K562 (cell line): Measurements from ENCODE around the gene NMUR2. TPM values are rescaled to one million over a fixed set of nuclear protein-coding genes. Genes with fewer than 3 reads are reported as not detected.

Source experiments
- ATAC-seq: fragments of 200-7000 bp; cut with Tn5 transposase; 3 replicates; pipeline ENCODE4 v1.9.1; 2020; ENCODE audit warnings: moderate library complexity
- BruUV-seq: library from RNA; stranded (reverse); fragments of 400-500 nt; replicated peaks from 2 replicates; lab custom pipeline; 2021; lab: Mats Ljungman, UMichigan
- CTCF ChIA-PET: fragments of 300-600 bp; formaldehyde crosslinking; extraction: SDS; loops from one replicate; lab custom pipeline; 2021; ENCODE audit warnings: low intra/inter-chr PET ratio; lab: Yijun Ruan, JAX
- POLR2A ChIA-PET: fragments of 300-600, 350-650 bp; sonication (Branson Sonifier 250); formaldehyde crosslinking; extraction: SDS; loops from one replicate; lab custom pipeline; 2021; ENCODE audit warnings: antibody characterized with exemption, inconsistent platforms; lab: Yijun Ruan, JAX
- DNase-seq, 4 experiments: peaks; one replicate each; pipeline versions ENCODE4 v3.0.0 to v3.0.0-alpha.2; 2011 to 2018; ENCODE audit warnings: low spot score in 3 of 4, mixed read lengths in 3 of 4; ENCODE audit errors: extremely low read depth in 1 of 4
- FAIRE-seq: peaks from 2 replicates; lab custom pipeline; 2011; peaks lifted over from hg19 to GRCh38; lab: Jason Lieb, UNC
- H2AFZ ChIP-seq: 2 replicates; pipeline ENCODE4 v1.6.0; 2011; ENCODE audit warnings: low read depth, low read length, control low read depth, inconsistent platforms
- H3K27ac ChIP-seq: fragments of 200-600 bp; 3 replicates; pipeline ENCODE4 v1.8.0; 2011; ENCODE audit warnings: low read depth, mild to moderate bottlenecking, control low read depth, inconsistent platforms, low read length, moderate library complexity, mixed read lengths; ENCODE audit errors: extremely low read depth
- H3K27me3 ChIP-seq, 2 experiments: fragments of 300-600 bp in 1 of 2; 2 replicates in 1 of 2; 3 replicates in 1 of 2; pipeline versions ENCODE4 v1.6.0 to v1.8.0; 2011; ENCODE audit warnings: inconsistent platforms in 2 of 2, low read length in 2 of 2, mild to moderate bottlenecking in 1 of 2, mixed read lengths in 1 of 2, moderate library complexity in 1 of 2; ENCODE audit not compliant: control insufficient read depth in 2 of 2, insufficient read depth in 2 of 2
- H3K36me3 ChIP-seq: fragments of 300-600 bp; 3 replicates; pipeline ENCODE4 v1.8.0; 2011; ENCODE audit warnings: mild to moderate bottlenecking, low read length, inconsistent platforms; ENCODE audit not compliant: control insufficient read depth, insufficient read depth
- H3K4me1 ChIP-seq, 2 experiments: fragments of 200-600 bp in 1 of 2; replicated peaks in 1 of 2; 2 replicates in 1 of 2; 3 replicates in 1 of 2; pipeline versions ENCODE4 v1.5.1 to v1.8.0; 2011; ENCODE audit warnings: inconsistent platforms in 2 of 2, low read length in 2 of 2, mild to moderate bottlenecking in 1 of 2, mixed read lengths in 1 of 2, moderate library complexity in 1 of 2; ENCODE audit not compliant: control insufficient read depth in 2 of 2, insufficient read depth in 2 of 2
- H3K4me2 ChIP-seq: 2 replicates; pipeline ENCODE4 v1.6.1; 2011; ENCODE audit warnings: low read length, control low read depth, inconsistent platforms, mixed read lengths; ENCODE audit not compliant: insufficient read depth
- H3K4me3 ChIP-seq: fragments of 200-600 bp; sonication (generic), shearing (Covaris generic); 2 replicates; pipeline ENCODE4 v1.5.1; 2016; ENCODE audit warnings: control low read depth, inconsistent platforms
- H3K79me2 ChIP-seq: fragments of 200-600 bp; 3 replicates; pipeline ENCODE4 v1.8.0; 2011; ENCODE audit warnings: low read length, inconsistent platforms; ENCODE audit not compliant: control insufficient read depth, insufficient read depth
- H3K9ac ChIP-seq, 2 experiments: 2 replicates each; pipeline versions ENCODE4 v1.6.0 to v1.6.1; 2011; ENCODE audit warnings: low read depth in 2 of 2, low read length in 2 of 2, control low read depth in 1 of 2, inconsistent platforms in 1 of 2, mild to moderate bottlenecking in 1 of 2, mixed read lengths in 1 of 2; ENCODE audit not compliant: insufficient read depth in 1 of 2
- H3K9me1 ChIP-seq: one replicate; pipeline ENCODE4 v1.6.0; 2011; ENCODE audit warnings: inconsistent platforms, mild to moderate bottlenecking, low read length, moderate library complexity; ENCODE audit not compliant: control insufficient read depth, insufficient read depth
- H3K9me3 ChIP-seq: replicated peaks from 2 replicates; pipeline ENCODE4 v1.5.1; 2011; ENCODE audit warnings: low read depth, low read length, inconsistent platforms; ENCODE audit not compliant: control insufficient read depth, insufficient read depth
- H4K20me1 ChIP-seq: replicated peaks from 2 replicates; pipeline ENCODE4 v1.6.1; 2011; ENCODE audit warnings: low read length, inconsistent platforms, mixed read lengths; ENCODE audit not compliant: control insufficient read depth, insufficient read depth
- ELF4 ChIP-seq: fragments of 450-650 bp; formaldehyde crosslinking; IDR thresholded peaks from 2 replicates; pipeline ENCODE4 v1.4.0; 2022; ENCODE audit warnings: missing genetic modification characterization
- GATAD2A ChIP-seq: fragments of 450-650 bp; IDR thresholded peaks from 2 replicates; pipeline ENCODE4 v1.6.1; 2017
- MCM5 ChIP-seq: fragments of 450-650 bp; IDR thresholded peaks from 2 replicates; pipeline ENCODE4 v1.6.1; 2016; ENCODE audit warnings: low read depth
- NFIC ChIP-seq: fragments of 450-650 bp; IDR thresholded peaks from 2 replicates; pipeline ENCODE4 v1.6.1; 2017; ENCODE audit warnings: mild to moderate bottlenecking, inconsistent platforms
- PATZ1 ChIP-seq: fragments of 250-450 bp; sonication (Bioruptor Pico); IDR thresholded peaks from 2 replicates; pipeline ENCODE4 v1.5.0; 2020; ENCODE audit warnings: mild to moderate bottlenecking, borderline replicate concordance
- TRIM28 ChIP-seq: fragments of 450-650 bp; IDR thresholded peaks from 2 replicates; pipeline ENCODE4 v1.6.1; 2017
- WGBS: fragments of 100-300 bp; shearing (Covaris generic); methylation state at CpG from one replicate; pipeline ENCODE4 v1.1.6; 2016; ENCODE audit warnings: low coverage, mixed read lengths; ENCODE audit not compliant: insufficient coverage; ENCODE audit errors: missing lambda C conversion rate; 5-methylcytosine and 5-hydroxymethylcytosine counted together
- in situ Hi-C: fragments of 300-500 bp; cut with MboI; formaldehyde crosslinking; loops from 4 replicates; pipeline ENCODE4 v1.15.0; 2018; ENCODE audit warnings: inconsistent platforms, mixed read lengths
- intact Hi-C: fragments of 100-400 bp; cut with micrococcal nuclease; formaldehyde crosslinking; loops from 2 replicates; pipeline ENCODE4 v1.14.2; 2022
- polyA plus RNA-seq, 8 experiments: library from polyadenylated mRNA; depleted of rRNA in 4 of 8; stranded (reverse) in 5 of 8; unstranded in 3 of 8; fragments of >200 nt; fragmentation: Nextera tagmentation in 2 of 8; fragmentation: Illumina TruSeq in 1 of 8; extraction: Ambion mirVana in 2 of 8; extraction: Trizol in 1 of 8; gene quantifications; 2 replicates each; pipeline versions ENCODE4 v1.2.1 to v1.2.3, GENCODE V29; 2011 to 2014; ENCODE audit warnings: inconsistent platforms in 1 of 8, missing spikeins in 1 of 8
- total RNA-seq, 7 experiments: library from RNA; depleted of rRNA in 6 of 7; stranded (reverse); fragments of >200 nt in 6 of 7; fragmentation: Illumina TruSeq in 2 of 7; extraction: Trizol in 2 of 7; gene quantifications; 2 replicates each; pipeline versions ENCODE4 v1.2.1 to v1.2.3, GENCODE V29; 2011 to 2021; ENCODE audit warnings: low replicate concordance in 1 of 7

The NMUR2 gene
- total and polyA plus RNA-seq, 9 of the 15 experiments (the other 6 are each of a cell fraction or from before 2014, with no cell fraction given), result not detected

- DNase-seq, result no peak
- Histone ChIP-seq H3K4me3 (no peak overlapping the region), H2AFZ (no peak overlapping the region), H3K4me1 (no peaks in the 10 kb centered on the region), H3K4me2 (no peak overlapping the region), H3K27me3 (no peaks in the 10 kb centered on the region), H3K9ac (no peak overlapping the region), H3K27ac (no peak overlapping the region), H3K36me3 (no peaks in the 10 kb centered on the region), H3K9me3 (0 out of 2 replicates have a peak, but pooled peaks cover 3% of the 10 kb centered on the region), H3K9me1 (no peaks in the 10 kb centered on the region), H3K79me2 (no peaks in the 10 kb centered on the region), H4K20me1 (no peaks in the 10 kb centered on the region)
- ChIA-PET CTCF (no interaction called here), POLR2A (no interaction called here)
- BruUV-seq, result no TSS peak
- in situ Hi-C loops (no loop called here), intact Hi-C loops (no loop called here)
- no peak for TF ChIP-seq NFIC
- no peak for TF ChIP-seq TRIM28
- TF ChIP-seq ELF4 (CRISPR knock-in tag), result no peak
- no peak for TF ChIP-seq PATZ1 (CRISPR knock-in tag)
- no peak for TF ChIP-seq MCM5
- TF ChIP-seq GATAD2A, result no peak
- no peak for ATAC-seq
- WGBS, result under 1% methylated on average over 20 of the region's 23 CpGs
- no peak for FAIRE-seq
These were observed 585 bp downstream of the NMUR2 start for GRCh38 chr5:152404494-152404893.
